IPS DF 4.7 (cell line): ENCODE results near the gene BCL2L12.
"Not testable (repeated sequence)": the region's sequence is repeated elsewhere in the genome, so short reads cannot be mapped to it uniquely, and the experiment has no call there.

ENCODE experiments used
- DNase-seq: peaks from one replicate; pipeline ENCODE4 v3.0.0-alpha.2; 2013; ENCODE audit warnings: low spot score; ENCODE audit errors: extremely low read depth

The BCL2L12 gene

GRCh38 chr19:49710372-49710951 lies 44.7 kb downstream of the BCL2L12 start:
- DNase-seq = no peak

GRCh38 chr19:49712397-49712859 lies 46.7 kb downstream of the BCL2L12 start:
- DNase-seq = no peak

- DNase-seq = no peak
Observed at GRCh38 chr19:49713236-49713845, 47.6 kb downstream of the BCL2L12 start.

GRCh38 chr19:49716154-49716553 lies 50.4 kb downstream of the BCL2L12 start:
- DNase-seq = no peak

DNA sequence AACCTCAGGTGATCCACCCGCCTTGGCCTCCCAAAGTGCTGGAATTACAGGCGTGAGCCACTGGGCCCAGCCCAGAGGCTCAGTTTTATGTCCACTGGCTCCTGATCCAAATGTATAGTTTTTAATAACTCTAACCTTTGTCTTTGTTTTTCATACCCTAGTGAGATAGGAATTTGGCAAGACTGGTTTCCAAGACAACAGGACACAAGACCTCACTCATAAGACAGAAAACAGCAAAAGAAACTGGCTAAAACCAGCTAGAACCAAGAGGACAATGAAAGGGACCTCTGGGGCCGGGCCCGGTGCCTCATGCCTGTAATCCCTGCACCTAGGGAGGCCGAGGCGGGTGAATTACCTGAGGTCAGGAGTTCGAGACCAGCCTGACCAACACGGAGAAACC lies 52.8 kb downstream of the BCL2L12 start:
- DNase-seq = no peak

- no peak for DNase-seq
Observed at GRCh38 chr19:49718991-49719390, 53.3 kb downstream of the BCL2L12 start.

GRCh38 chr19:49719420-49719819 lies 53.7 kb downstream of the BCL2L12 start:
- DNase-seq = not testable (repeated sequence)
